Body of pancreas (tissue), 4 donors: ENCODE measurements around the gene CSAD.

Source experiments
- CTCF ChIP-seq, 7 experiments: fragments of 450-650 bp in 4 of 7; fragments of 200-600 bp in 3 of 7; sonication (generic) in 3 of 7; IDR thresholded peaks; one replicate each; pipeline ENCODE4 v1.5.1; 2016 to 2019; ENCODE audit warnings: antibody characterized with exemption in 7 of 7
- POLR2A ChIP-seq, 3 donors: fragments of 450-650 bp; IDR thresholded peaks; one replicate each; pipeline ENCODE4 v1.6.1; 2016; ENCODE audit warnings: antibody characterized with exemption in 3 of 3, mild to moderate bottlenecking in 2 of 3

- no peak for TF ChIP-seq POLR2A (IDR thresholded peaks at IDR 0.05)
- no peak for TF ChIP-seq CTCF (IDR thresholded peaks at IDR 0.05)
Observed at GRCh38 chr12:53143355-53143754, 37.4 kb downstream of the CSAD start.
